ENCODE results near the gene ITGA2.
"Not testable (repeated sequence)": the region's sequence is repeated elsewhere in the genome, so short reads cannot be mapped to it uniquely, and the experiment has no call there.

The ITGA2 gene

GRCh38 chr5:53095931-53096525, 106.9 kb downstream of the ITGA2 start:
- DNase-seq: peak in 35 of 56 donors; percentile 2 to 86 (median 25)

- no peak for DNase-seq
These were observed 110.4 kb downstream of the ITGA2 start for GRCh38 chr5:53099546-53099945.

GRCh38 chr5:53100606-53101005, 111.5 kb downstream of the ITGA2 start:
- no peak for DNase-seq

- no peak for DNase-seq
These were observed 116.6 kb downstream of the ITGA2 start for GRCh38 chr5:53105611-53106300.

- no peak for DNase-seq
These were observed 119.9 kb downstream of the ITGA2 start for GRCh38 chr5:53109056-53109442.

GRCh38 chr5:53109443-53110127, 120.4 kb downstream of the ITGA2 start, which contains the start of gene MOCS2:
MOCS2 (minus strand) TSS chr5:53109757; CDS start chr5:53107174, 2,583 bp downstream.
- DNase-seq: peak; percentile 29 to 90 (median 78)

GRCh38 chr5:53110156-53110555, 121.0 kb downstream of the ITGA2 start:
- no peak for DNase-seq

- no peak for DNase-seq
These were observed 122.0 kb downstream of the ITGA2 start for GRCh38 chr5:53111139-53111538.

- not testable (repeated sequence) for DNase-seq
These were observed 123.2 kb downstream of the ITGA2 start for GRCh38 chr5:53112307-53112706.

- DNase-seq: no peak
These were observed 123.8 kb downstream of the ITGA2 start for GRCh38 chr5:53112909-53113308.

GRCh38 chr5:53113947-53114346, 124.8 kb downstream of the ITGA2 start:
- DNase-seq: no peak

- no peak for DNase-seq
These were observed 125.8 kb downstream of the ITGA2 start for GRCh38 chr5:53114988-53115387.

- no peak for DNase-seq
These were observed 127.4 kb downstream of the ITGA2 start for GRCh38 chr5:53116597-53116996.

- no peak for DNase-seq
These were observed 129.7 kb downstream of the ITGA2 start for GRCh38 chr5:53118879-53119278.

GRCh38 chr5:53120165-53120564, 131.0 kb downstream of the ITGA2 start:
- DNase-seq: no peak

- DNase-seq: no peak
These were observed 134.6 kb downstream of the ITGA2 start for GRCh38 chr5:53123702-53124101.

GRCh38 chr5:53126521-53126920, 137.4 kb downstream of the ITGA2 start:
- no peak for DNase-seq

GRCh38 chr5:53127107-53127506, 138.0 kb downstream of the ITGA2 start:
- DNase-seq: no peak

- DNase-seq: no peak
These were observed 139.3 kb downstream of the ITGA2 start for GRCh38 chr5:53128481-53128880.

- no peak for DNase-seq
These were observed 141.1 kb downstream of the ITGA2 start for GRCh38 chr5:53130266-53130665.

GRCh38 chr5:53133020-53133419, 143.9 kb downstream of the ITGA2 start:
- no peak for DNase-seq

Measured in amygdala (tissue), 56 donors.